Cardiac fibroblast (primary cell): ENCODE measurements around the gene FBXO47.

Experiments
- DNase-seq, 2 donors: peaks; one replicate each; pipeline versions ENCODE4 v3.0.0 to v3.0.0-alpha.2; 2010; ENCODE audit warnings: low read depth in 2 of 2
- H3K4me3 ChIP-seq, 2 donors: replicated peaks in 1 of 2; 1 replicate in 1 of 2; 2 replicates in 1 of 2; pipeline ENCODE4 v1.5.1; 2011; ENCODE audit warnings: low read depth in 2 of 2, low read length in 2 of 2, mild to moderate bottlenecking in 2 of 2, moderate library complexity in 1 of 2
- TF ChIP-seq, protein P1 (sequence below): IDR thresholded peaks from one replicate; pipeline ENCODE4 v1.5.1; 2011; ENCODE audit warnings: low read depth, mild to moderate bottlenecking, low read length, inconsistent platforms

FBXO47 gene

DNA sequence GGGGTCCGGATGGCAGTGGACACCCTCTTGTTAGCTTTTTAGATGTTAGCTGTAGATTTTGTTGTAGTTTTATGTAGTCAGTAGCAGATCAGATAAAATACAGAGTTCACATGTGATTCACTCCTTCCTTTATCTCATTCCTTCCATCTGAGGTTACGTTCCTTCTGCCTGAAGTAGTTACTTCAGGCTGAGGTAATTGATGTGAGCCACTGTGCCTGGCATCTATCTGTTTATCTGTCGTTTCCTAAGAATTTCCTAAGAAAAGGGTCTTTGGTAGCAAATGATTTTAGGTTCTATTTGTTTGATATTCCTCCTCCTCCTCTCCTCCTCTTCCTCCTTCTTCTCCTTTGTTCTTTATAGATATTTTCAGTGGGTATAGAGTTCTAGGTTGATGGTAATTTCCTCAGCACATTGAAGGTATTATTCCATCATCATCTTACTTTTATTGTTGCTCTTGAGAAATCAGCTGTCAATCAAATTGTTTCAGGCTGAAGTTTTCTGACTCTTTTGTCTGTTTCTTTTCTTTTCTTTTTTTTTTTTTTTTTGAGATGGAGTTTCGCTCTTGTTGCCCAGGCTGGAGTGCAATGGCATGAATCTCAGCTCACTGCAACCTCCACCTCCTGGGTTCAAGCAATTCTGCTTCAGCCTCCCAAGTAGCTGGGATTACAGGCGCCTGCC, 29.6 kb upstream of the FBXO47 start:
- TF ChIP-seq, protein P1, sequence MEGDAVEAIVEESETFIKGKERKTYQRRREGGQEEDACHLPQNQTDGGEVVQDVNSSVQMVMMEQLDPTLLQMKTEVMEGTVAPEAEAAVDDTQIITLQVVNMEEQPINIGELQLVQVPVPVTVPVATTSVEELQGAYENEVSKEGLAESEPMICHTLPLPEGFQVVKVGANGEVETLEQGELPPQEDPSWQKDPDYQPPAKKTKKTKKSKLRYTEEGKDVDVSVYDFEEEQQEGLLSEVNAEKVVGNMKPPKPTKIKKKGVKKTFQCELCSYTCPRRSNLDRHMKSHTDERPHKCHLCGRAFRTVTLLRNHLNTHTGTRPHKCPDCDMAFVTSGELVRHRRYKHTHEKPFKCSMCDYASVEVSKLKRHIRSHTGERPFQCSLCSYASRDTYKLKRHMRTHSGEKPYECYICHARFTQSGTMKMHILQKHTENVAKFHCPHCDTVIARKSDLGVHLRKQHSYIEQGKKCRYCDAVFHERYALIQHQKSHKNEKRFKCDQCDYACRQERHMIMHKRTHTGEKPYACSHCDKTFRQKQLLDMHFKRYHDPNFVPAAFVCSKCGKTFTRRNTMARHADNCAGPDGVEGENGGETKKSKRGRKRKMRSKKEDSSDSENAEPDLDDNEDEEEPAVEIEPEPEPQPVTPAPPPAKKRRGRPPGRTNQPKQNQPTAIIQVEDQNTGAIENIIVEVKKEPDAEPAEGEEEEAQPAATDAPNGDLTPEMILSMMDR, result no peak
- peak in 1 of 2 donors; percentile 29 for DNase-seq
- H3K4me3 ChIP-seq, result no peak overlapping the region

DNA sequence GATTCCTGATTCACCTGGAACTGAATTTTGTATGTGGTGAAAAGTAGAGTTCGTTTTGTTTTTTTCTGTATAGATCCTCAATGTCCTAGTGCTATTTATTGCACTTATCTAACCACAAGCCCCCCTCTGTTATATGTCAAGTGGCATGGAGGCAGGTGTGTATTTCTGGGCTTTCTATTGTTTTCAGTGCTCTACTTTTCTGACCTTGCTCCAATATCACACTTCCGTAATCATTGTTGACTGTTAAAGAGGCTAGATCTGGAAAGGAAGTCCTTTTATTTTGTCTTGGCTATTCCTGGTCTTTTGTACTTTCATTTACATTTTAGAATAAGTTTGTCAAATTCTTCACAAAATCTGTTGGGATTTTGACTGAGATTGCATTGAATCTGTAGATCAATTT, 26.8 kb upstream of the FBXO47 start:
- no peak overlapping the region for H3K4me3 ChIP-seq
- TF ChIP-seq, protein P1, result no peak
- DNase-seq, result no peak

DNA sequence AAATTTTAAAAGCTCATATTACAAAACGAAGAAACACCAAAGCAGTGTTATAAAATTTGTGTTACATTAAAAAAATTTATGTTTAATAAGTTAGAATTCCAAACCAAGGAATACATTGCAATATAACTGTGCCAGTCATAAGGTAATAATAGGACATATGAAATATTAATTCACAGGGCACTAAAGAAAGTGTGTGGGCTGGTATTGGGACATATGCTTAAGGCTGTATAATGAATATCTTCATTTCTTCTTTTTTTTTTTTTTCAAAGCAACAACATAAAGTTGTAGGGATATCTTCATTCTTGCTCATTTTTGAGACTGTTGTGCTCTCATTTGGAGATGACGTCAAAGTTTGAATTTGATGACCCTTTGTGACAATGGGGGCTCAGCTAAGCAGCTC, 17.5 kb upstream of the FBXO47 start:
- H3K4me3 ChIP-seq, result no peak overlapping the region
- no peak for DNase-seq
- TF ChIP-seq, protein P1, result no peak

DNA sequence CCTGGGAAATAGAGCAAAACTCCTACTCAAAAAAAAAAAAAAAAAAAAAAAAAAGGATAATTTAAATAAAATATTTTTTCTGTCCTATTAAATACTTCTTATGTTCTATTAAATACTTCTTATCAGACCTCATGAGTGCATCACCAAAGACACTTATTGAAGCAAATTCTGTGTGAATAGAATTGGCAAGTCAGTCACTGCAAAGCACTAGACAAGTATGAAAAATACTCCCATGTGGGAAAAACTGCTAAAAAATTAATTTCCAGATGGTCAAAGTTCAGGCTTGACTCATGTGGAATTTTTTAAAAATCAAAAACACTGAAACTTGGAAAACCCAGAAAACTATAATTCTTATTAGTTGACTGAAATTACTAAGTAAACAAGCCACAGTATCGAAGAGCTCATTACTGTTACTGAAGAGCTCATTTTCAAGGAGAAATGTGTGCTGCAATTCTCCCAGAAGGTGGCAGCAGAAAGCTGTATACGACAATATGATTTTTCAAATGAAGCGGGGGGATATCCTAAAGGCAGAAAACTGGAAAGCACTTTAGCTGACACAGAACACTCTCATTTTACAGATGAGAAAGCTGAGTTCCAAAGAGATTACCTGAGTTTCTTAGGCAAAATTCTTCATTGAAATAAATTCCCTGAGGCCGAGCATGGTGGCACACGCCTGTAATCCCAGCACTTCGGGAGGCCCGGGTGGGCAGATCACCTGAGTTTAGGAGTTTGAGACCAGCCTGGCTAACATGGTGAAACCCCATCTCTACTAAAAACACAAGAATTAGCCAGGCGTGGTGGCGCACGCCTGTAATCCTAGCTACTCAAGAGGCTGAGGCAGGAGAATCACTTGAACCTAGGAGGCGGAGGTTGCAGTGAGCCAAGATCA, 15.9 kb upstream of the FBXO47 start:
- peak; percentile 84 for DNase-seq
- TF ChIP-seq, protein P1, result peak; percentile 78
- no peak overlapping the region for H3K4me3 ChIP-seq

DNA sequence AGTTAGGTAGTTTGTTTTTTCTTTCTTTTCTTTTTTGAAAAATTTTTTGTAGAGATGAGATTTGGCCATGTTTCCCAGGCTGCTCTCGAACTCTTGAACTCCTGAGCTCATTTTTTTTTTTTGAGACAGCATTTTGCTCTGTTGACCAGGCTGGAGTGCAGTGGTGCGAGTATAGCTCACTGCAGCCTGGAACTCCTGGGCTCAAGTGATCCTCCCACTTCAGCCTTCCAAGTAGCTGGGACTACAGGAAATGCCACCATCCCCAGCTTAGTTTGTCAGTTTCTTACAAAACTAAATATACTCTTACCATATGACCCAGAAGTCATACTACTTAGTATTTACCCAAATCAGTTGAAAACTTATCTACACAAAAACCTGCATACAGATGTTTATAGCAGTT, 14.4 kb upstream of the FBXO47 start:
- no peak overlapping the region for H3K4me3 ChIP-seq
- DNase-seq, result peak; percentile 11 to 27
- TF ChIP-seq, protein P1, result no peak

DNA sequence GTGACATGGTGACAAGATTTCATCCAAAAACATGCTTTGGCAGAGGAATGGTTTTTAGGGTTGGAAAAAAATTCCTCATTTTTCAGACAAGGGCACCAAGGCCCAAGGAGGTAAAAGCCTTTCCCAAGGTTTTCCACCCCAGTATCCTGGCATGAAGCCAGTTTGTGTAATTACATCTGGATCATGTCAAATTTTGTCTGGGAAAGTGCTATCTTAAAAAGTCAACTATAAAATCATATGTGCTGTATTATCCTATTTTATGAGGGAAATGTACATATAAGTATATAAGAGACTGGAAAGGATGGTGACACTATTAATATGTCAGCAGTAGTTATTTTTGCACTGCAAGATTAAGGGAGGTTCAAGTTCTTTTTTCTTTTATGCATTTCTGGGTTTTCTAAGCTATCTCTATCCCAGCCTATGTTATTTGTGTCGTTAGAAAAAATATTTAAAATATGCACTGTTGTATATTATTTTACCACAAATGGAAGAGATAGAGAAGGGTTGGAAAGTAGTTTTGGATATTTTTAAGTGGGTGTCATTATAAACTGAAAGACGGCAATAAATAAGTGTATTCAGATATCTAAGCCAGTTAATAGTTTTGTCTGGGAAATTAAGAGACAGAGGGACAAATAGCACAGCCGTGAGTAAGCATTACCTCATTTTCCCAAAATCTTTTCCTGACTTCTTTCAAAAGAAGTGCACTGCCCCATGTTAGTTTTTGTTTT, 13.5 kb upstream of the FBXO47 start:
- TF ChIP-seq, protein P1, result no peak
- no peak overlapping the region for H3K4me3 ChIP-seq
- DNase-seq, result peak; percentile 45 to 52
